SH-SY5Y (cell line): ENCODE measurements around the gene HMX3.

Experiments
- GATA2 ChIP-seq: IDR thresholded peaks from 2 replicates; pipeline ENCODE4 v1.6.1; 2011; ENCODE audit warnings: mild to moderate bottlenecking, low read depth, low read length
- GATA3 ChIP-seq: IDR thresholded peaks from 2 replicates; pipeline ENCODE4 v1.6.1; 2011; ENCODE audit warnings: low read depth, mild to moderate bottlenecking, low read length, moderate library complexity

The HMX3 gene

DNA sequence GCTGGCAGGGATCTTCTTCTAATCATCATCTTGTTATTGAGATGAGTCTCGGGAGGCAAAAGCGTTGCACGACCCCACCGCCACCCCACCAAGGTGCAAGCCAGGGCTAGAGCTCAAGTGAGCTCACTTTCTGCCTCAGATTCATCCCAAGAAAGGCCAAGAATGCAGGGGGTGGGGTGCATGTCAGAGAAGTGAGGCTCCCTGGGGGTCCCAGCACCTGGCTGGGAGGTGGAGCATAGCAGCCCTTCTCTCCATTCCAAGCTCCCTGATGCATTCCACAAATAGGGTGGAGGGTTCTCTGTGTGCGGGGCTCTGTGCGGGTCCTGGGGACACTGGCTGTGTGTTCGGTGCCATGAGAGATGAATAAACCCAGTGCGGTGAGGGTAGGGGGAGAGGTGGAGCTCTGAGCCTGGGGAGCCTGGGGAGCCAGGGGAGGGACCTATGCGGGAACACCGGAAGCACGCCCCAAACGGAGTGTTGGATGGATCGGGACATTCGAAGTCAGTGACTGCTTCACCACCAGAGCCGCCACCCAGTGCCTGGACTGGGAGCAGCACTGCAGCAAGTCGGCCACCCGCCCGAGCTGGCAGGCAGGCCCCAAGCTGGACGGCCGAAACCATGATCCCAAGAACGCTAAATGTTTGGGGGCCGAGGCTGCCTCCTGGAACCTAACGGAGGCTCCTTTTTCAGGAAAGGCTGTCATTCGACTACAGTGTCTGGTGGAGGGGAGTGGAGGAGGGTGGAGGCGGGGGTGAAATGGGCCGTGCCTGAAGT is 17.9 kb upstream of the HMX3 start:
- TF ChIP-seq GATA3 (no peak), GATA2 (no peak)

DNA sequence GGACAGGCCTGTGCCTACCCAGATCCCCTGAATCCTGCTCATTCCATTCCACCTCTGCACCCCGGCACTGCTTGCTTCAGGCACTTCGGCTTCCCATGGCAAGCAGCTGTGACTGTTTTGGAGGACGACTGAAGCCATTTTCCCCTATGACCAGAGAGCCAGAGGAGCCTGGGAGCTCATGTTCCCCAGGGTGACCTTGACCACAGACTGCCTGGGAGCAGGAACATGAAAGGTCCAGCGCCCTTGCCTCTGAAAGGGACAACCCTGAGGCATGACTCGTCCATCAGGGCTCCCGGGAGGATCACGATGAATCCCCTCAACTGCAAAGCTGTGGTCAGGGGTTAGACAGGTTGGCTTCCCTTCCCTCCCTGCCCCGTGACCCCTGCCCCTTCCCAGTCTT is 16.7 kb upstream of the HMX3 start:
- TF ChIP-seq GATA3 (no peak), GATA2 (no peak)

DNA sequence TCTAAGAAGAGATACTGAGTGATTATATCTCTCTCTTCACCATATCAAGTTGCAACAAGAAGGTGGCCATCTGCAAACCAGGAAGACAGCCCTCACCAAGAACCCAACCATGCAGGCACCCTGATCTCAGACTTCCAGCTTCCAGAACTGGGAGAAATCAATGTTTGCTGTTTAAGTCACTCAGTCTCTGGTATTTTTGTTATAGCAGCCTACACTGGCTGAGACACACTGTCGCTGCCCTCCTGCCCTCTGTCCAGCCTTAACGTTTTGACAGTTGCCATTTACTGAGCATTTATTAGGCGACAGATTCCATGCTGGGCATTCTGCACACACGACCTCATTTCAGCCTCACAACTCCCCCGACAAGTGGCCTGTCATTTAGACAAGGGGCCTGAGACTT is 9.5 kb upstream of the HMX3 start:
- TF ChIP-seq GATA2, result no peak
- no peak for TF ChIP-seq GATA3

DNA sequence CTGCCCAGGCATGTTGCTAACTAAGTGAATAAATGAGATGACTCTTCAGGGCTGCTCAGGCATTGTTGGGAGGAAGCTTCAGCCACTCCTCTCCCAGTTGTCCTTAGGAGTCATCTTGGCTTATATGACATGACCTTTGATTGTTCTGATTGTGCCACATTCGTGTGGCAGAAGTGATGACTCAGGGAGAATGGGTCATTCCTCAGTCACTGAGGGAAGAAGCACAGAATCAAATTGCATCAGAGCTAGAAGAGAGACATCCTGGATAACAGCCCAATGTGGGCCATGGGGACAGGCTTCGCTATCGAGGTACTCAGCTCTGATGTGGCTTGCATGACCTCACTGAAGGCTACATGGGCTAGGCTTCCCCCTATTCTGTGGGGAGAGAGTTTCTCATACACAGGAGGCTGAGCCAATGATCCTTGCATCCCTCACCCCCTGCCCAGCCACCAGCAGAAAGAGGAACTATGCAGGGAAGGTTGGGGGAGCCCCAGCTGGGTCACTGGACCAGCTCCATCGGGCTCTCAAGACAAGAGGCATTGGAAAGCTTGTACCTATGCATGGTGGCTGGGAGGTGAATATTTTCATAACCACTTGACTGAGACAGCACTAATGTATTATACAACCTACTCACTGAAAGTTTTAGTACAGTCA is 6.0 kb upstream of the HMX3 start:
- TF ChIP-seq GATA3 (no peak), GATA2 (no peak)

DNA sequence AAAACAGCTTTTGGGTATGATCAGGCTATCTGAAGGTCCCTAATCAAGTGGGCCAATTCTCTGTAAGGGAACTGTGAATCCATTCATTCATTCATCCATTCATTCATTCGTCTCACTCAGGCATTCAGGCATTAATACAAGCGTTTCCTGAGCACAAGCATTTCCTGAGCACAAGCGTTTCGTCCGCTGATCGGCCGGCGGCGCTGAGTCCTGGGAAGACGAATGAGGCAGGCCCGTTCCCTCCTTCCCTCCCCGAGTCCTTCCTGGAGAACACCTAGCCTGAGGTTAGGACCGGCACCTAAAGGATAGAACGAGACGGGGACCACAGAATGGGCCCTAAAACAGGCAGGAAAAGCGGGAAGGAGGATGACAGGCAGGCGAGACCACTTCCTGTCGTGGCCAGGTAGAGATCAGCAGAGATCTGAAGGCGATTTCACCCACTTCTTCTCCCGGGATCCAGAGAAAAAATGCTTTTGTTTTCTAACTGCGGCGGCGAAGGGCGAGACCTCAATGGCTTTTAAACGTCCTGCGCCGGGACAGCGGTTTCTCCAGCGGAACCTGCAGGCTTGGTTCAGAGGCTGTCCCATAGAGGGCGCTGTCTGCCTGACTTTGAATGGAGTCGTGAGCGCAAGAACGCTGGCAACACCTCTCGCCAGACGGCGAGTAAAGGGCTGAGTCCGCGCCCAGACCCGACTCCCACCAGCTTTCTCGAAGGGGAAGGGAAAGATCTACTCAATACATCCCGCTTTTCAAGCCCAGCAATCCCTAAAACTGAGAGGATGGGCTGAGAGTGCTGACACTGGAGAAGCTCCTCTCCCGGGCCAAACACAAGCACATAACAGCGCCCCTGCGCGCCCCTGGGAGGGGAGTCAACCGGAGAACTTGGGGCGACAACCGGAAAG is 2.9 kb upstream of the HMX3 start:
- TF ChIP-seq GATA2 (no peak), GATA3 (no peak)

DNA sequence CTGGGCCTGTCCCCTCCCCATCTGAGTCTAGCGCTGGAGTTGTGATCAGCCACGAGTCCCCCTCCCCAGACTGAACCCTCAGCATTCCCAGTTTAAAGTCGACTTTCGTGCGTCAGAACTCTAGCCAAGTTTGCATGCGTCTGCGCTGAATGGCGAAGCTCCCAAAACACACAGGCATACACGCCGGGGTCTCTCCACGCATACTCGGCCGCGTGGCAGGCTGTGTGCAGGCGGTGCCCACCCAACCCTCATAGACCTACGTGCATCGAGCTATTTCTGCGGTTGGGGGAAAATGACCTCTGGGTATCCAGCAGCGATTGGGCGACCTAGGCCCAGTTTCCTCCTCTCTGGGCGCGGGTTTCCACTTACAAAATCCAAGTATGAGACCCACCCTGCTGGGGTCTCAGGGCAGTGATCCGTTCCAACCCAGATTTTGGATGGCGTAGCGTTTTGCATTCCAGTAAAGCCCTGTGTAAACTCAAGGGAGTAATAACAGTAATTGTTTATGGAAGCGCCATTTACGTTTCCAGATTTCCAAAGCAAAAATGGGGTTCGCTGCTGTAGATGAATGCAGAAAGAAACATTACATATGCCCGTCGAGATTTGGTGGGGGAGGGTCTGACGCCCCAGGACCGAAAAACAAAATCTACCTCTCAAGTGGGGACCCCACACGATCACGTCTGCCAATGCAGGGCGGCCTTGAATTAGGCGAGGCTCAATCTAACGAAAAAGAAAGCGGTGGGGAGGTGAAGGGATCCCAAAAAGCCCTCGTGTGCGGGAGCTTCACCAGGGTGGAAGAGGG is 2.0 kb upstream of the HMX3 start:
- no peak for TF ChIP-seq GATA2
- TF ChIP-seq GATA3, result no peak

DNA sequence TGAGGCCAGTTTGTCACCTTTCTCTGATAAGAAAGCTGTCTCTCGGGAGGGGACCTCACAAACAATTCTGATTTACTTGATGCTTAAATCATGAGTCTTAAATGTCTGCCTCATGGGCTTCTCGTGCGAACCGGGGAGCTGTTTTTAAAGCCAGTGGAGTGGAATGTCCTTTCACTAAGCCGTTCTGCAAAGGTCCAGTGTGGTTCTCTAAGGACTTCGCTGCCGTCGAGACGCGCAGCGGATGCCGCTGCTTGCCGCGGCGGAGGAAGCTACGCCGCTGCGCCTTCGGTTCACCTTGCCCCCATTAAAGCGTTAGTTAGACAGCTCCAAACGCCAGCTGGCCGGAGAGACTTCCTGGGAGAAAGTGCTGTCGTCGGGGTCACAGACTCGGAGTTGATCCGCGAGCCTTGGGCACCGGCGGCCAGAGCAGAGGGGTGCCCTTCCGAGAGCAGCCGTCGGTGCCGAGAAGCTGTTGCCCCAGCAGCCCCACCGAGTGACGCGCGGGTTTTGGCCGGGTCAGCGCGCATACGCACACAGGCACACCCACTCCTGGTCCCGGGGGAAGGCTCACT is 1.3 kb upstream of the HMX3 start:
- TF ChIP-seq GATA2 (no peak), GATA3 (no peak)

DNA sequence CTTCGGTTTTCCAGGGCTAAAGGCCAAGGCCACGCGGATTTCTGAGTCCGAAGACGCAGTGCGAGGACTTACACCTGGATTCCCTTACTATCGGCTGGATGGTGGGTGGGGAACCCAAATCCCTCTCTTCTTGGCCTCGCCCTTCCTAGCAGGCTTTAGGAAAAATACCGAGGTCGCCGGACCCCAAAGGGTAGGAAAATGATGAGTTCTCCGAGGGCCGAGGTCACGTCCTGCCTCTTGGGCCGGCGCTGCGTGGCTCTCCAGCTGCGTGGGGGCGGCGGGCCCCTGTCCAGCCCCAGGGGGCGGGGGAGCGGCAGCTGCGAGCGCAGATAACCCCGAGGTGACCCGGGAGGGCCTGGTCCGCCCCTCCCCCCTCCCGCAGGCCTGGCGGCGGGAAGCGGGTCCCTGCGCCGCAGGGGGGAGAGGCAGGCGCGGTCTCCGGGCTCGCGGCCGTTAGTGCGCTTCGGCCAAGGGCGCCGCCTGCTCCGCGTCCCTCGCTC is 805 bp upstream of the HMX3 start:
- TF ChIP-seq GATA2 (no peak), GATA3 (no peak)

DNA sequence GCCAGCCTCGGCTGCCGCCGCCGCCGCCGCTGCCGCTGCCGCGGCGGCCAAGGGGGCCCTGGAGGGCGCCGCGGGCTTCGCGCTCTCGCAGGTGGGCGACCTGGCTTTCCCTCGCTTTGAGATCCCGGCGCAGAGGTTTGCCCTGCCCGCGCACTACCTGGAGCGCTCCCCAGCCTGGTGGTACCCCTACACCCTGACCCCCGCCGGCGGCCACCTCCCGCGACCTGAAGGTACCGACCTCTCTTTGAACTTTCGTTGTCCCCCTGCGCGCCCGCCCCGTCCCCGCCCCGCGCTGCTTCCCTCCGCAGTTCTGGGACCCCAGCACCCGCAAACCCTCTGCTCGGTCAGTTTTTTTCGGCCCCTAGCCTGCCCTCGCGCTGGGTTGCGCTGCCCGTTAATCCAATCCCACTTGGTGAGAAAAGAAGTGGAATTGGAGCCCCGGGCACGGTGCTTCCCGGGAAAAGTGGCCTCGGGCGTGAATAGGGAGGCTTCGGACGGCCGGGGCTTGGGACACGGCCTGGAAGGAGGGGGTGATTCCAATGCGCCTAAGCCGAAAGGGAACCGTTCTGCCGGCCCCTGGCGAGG is 543 bp downstream of the HMX3 start:
- TF ChIP-seq GATA2 (no peak), GATA3 (no peak)

DNA sequence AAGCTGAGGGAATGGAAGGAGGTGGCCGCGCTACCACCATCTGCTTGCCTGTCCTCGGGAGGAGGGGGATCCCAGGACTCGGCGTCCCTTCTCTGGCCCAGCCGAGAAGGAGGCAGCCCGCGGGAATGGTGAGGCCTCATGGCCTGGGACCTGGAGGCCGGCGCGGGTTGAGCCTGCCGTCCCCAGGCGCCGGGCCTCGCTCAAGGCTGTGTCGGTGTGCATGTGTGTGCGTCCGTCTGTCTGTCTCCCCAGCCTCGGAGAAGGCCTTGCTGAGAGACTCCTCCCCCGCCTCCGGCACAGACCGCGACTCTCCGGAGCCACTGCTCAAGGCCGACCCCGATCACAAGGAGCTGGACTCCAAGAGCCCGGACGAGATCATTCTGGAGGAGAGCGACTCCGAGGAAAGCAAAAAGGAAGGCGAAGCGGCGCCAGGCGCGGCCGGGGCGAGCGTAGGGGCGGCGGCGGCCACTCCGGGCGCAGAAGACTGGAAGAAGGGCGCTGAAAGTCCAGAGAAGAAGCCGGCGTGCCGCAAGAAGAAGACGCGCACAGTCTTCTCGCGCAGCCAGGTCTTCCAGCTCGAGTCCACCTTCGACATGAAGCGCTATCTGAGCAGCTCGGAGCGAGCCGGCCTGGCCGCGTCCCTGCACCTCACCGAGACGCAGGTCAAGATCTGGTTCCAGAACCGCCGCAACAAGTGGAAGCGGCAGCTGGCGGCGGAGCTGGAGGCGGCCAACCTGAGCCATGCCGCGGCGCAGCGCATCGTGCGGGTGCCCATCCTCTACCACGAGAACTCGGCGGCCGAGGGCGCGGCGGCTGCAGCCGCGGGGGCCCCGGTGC is 1.3 kb downstream of the HMX3 start:
- TF ChIP-seq GATA3 (no peak), GATA2 (no peak)

DNA sequence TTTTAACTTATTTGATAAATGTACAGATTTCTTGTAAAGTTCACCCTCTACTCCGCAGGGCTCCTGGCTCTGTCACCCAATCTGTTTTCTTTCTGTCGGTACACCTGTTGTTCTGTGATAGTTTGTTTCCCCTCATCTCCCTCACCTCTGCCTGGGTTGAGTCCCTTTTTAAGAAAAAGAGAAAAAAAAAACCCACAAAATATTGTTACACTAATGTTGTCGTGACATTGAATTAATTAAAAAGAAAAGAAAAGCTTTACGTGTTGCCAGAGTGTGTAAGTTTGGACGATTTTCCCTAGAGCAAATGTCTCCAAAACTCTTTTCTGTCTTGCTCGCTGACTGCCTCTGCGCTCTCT is 3.4 kb downstream of the HMX3 start:
- no peak for TF ChIP-seq GATA3
- no peak for TF ChIP-seq GATA2

DNA sequence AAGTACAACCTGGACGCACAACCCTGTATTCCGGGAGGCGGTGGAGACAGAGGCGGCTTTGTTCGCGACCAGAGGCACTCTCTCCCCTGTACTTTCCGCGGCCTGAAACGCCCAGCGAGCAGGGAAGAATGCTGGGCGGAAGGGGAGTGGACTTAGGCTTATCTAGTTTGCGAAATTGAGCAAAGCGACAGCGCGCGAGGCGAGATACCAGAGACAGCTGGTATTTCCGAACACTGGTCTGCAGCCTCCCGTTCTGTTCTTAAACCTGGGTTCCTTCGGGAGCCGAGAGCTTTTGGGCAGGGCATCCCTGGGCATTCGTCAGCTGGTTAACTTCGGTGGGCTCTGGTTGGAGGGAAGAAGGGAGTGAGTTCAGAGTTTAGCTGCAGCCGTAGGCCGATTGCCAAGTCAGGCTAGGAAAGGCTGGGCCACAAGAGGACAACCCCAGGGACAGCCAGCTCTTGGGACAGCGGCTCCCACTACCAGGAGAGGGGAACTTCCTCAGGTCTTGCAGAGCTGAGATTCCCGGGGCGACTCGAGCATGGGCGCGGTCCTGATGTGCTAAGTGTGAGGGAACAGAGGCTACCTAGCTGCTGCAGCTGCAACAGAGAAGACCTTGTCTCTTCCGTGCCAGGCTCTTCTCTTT is 3.9 kb downstream of the HMX3 start:
- TF ChIP-seq GATA3 (no peak), GATA2 (0 out of 2 replicates have a peak, but pooled peaks have one; percentile 13)
